HepG2 (cell line): ENCODE data around the gene PNPLA2. TPM values are rescaled to one million over a fixed set of nuclear protein-coding genes. Genes with fewer than 3 reads are reported as not detected.

Experiments
- AGO2 ChIP-seq: fragments of 200-400 bp; formaldehyde crosslinking; optimal IDR thresholded peaks from 2 replicates; pipeline ENCODE3; 2017; ENCODE audit warnings: mild to moderate bottlenecking, low read depth, low read length, moderate library complexity
- ATAD3A ChIP-seq: sonication (generic); formaldehyde crosslinking; IDR thresholded peaks from 2 replicates; pipeline ENCODE4 v1.4.0; 2020; ENCODE audit warnings: missing genetic modification reagents
- ATF7 ChIP-seq, 2 experiments: fragments of 450-650 bp in 1 of 2; sonication (generic) in 1 of 2; formaldehyde crosslinking in 1 of 2; IDR thresholded peaks; 2 replicates each; pipeline versions ENCODE4 v1.4.0 to v1.6.1; 2016 to 2020; ENCODE audit warnings: antibody characterized with exemption in 1 of 2, mild to moderate bottlenecking in 1 of 2, missing genetic modification reagents in 1 of 2
- HES4 ChIP-seq: sonication (generic); formaldehyde crosslinking; IDR thresholded peaks from 2 replicates; pipeline ENCODE4 v1.9.0; 2021; ENCODE audit warnings: mild to moderate bottlenecking, missing genetic modification reagents, borderline replicate concordance
- KDM3A ChIP-seq: IDR thresholded peaks from 2 replicates; pipeline ENCODE4 v1.6.1; 2018; ENCODE audit warnings: low read depth, missing compliant biosample characterization
- KDM5A ChIP-seq: fragments of 200-600 bp; sonication (generic); IDR thresholded peaks from 2 replicates; pipeline ENCODE4 v1.7.0; 2018; ENCODE audit warnings: antibody characterized with exemption, mild to moderate bottlenecking, low read length, borderline replicate concordance
- MAX ChIP-seq: IDR thresholded peaks from 2 replicates; pipeline ENCODE4 v1.6.1; 2012; ENCODE audit warnings: inconsistent platforms
- MAZ ChIP-seq, 2 experiments: sonication (generic) in 1 of 2; formaldehyde crosslinking in 1 of 2; IDR thresholded peaks; 2 replicates each; pipeline versions ENCODE4 v1.5.0 to v1.6.1; 2012 to 2020; ENCODE audit warnings: low read depth in 2 of 2, mild to moderate bottlenecking in 2 of 2, borderline replicate concordance in 1 of 2, improper control_type of control experiment in 1 of 2, low read length in 1 of 2, missing genetic modification reagents in 1 of 2, moderate library complexity in 1 of 2
- NFATC3 ChIP-seq: sonication (generic); formaldehyde crosslinking; IDR thresholded peaks from 2 replicates; pipeline ENCODE4 v1.5.1; 2020; ENCODE audit warnings: mild to moderate bottlenecking, missing genetic modification reagents
- NR2F2 ChIP-seq: IDR thresholded peaks from 2 replicates; pipeline ENCODE4 v1.6.1; 2012; ENCODE audit warnings: low read depth, inconsistent platforms, borderline replicate concordance
- PCBP2 ChIP-seq: fragments of 200-400 bp; formaldehyde crosslinking; optimal IDR thresholded peaks from 2 replicates; pipeline ENCODE3; 2018; ENCODE audit warnings: low read length, low read depth; ENCODE audit not compliant: poor library complexity, severe bottlenecking
- POLR2G ChIP-seq: fragments of 200-400 bp; formaldehyde crosslinking; IDR thresholded peaks from 2 replicates; pipeline ENCODE4 v1.6.1; 2018; ENCODE audit warnings: mild to moderate bottlenecking, low read depth, low read length, moderate library complexity
- RAD21 ChIP-seq: fragments of 450-650 bp; formaldehyde crosslinking; IDR thresholded peaks from 2 replicates; pipeline ENCODE4 v1.5.0; 2020; ENCODE audit warnings: mild to moderate bottlenecking
- RARA ChIP-seq: IDR thresholded peaks from 2 replicates; pipeline ENCODE4 v1.6.1; 2016; ENCODE audit warnings: missing genetic modification reagents, missing compliant biosample characterization
- YY1 ChIP-seq: IDR thresholded peaks from 2 replicates; pipeline ENCODE4 v1.6.1; 2011; ENCODE audit warnings: low read length, low read depth, moderate library complexity, mild to moderate bottlenecking; ENCODE audit not compliant: insufficient read depth, insufficient replicate concordance
- ZC3H13 ChIP-seq: sonication (generic); formaldehyde crosslinking; IDR thresholded peaks from 2 replicates; pipeline ENCODE4 v1.8.1; 2023; ENCODE audit warnings: mild to moderate bottlenecking, missing genetic modification reagents, moderate library complexity
- ZNF17 ChIP-seq: sonication (generic); formaldehyde crosslinking; IDR thresholded peaks from 2 replicates; pipeline ENCODE4 v1.5.0; 2020; ENCODE audit warnings: mild to moderate bottlenecking, missing genetic modification reagents
- ZNF574 ChIP-seq: sonication (generic); formaldehyde crosslinking; IDR thresholded peaks from 2 replicates; pipeline ENCODE4 v1.4.0; 2020; ENCODE audit warnings: missing genetic modification reagents
- ZNF580 ChIP-seq: IDR thresholded peaks from 2 replicates; pipeline ENCODE4 v1.6.1; 2016; ENCODE audit warnings: low read depth, borderline replicate concordance
- polyA plus RNA-seq, 8 experiments: library from polyadenylated mRNA; depleted of rRNA in 3 of 8; stranded (reverse) in 7 of 8; unstranded in 1 of 8; fragments of >200 nt; fragmentation: Illumina TruSeq in 4 of 8; extraction: Trizol in 4 of 8; gene quantifications; 2 replicates each; pipeline versions ENCODE4 v1.2.1 to v1.2.3, GENCODE V29; 2011 to 2016; ENCODE audit warnings: low read depth in 4 of 8, missing spikeins in 1 of 8, mixed read lengths in 1 of 8; ENCODE audit not compliant: insufficient read depth in 1 of 8
- total RNA-seq, 5 experiments: library from RNA; depleted of rRNA; stranded (reverse); fragments of >200 nt; fragmentation: Illumina TruSeq; extraction: Trizol; gene quantifications; 2 replicates each; pipeline ENCODE4 v1.2.3, GENCODE V29; 2016; ENCODE audit warnings: low read depth in 1 of 5

PNPLA2 gene
- total and polyA plus RNA-seq, 2 of the 13 experiments (the other 11 are each of a cell fraction or from before 2014, with no cell fraction given) = 10.5 to 43.2 TPM

GRCh38 chr11:833114-833791, 14.5 kb downstream of the PNPLA2 start (continued):
- TF ChIP-seq ZNF17 (CRISPR knock-in tag) (no peak), NFATC3 (CRISPR knock-in tag) (no peak), RARA (0 out of 2 replicates have a peak, but pooled peaks have one; percentile 9), ATAD3A (no peak), MAX (peak; percentile 12), ATF7 (IDR thresholded peaks at IDR 0.05) (no peak), ATF7 (CRISPR knock-in tag; IDR thresholded peaks at IDR 0.05) (peak; percentile 70; the same call in 1 of the 2 replicates), PCBP2 (no peak), MAZ (IDR thresholded peaks at IDR 0.05; ENCODE audit: borderline replicate concordance, low read depth, low read length) (peak; percentile 73; the same call in 1 of the 2 replicates), MAZ (CRISPR knock-in tag; IDR thresholded peaks at IDR 0.05; ENCODE audit: low read depth) (no peak), YY1 (peak; percentile 68), HES4 (CRISPR knock-in tag) (no peak), AGO2 (peak; percentile 92), NR2F2 (no peak), ZNF580 (CRISPR knock-in tag) (no peak), POLR2G (0 out of 2 replicates have a peak, but pooled peaks have one; percentile 36), ZNF574 (0 out of 2 replicates have a peak, but pooled peaks have one; percentile 17), ZC3H13 (no peak), KDM5A (no peak), KDM3A (CRISPR knock-in tag) (no peak), RAD21 (CRISPR knock-in tag) (peak; percentile 41; the same call in 1 of the 2 replicates)
- TF ChIP-seq, all 625 proteins: peak for 25
